B cell (primary cell): ENCODE results near the gene ARFGAP1.

Experiments
- CTCF ChIP-seq: fragments of 200-600 bp; IDR thresholded peaks from one replicate; pipeline ENCODE4 v1.8.0; 2022; ENCODE audit warnings: antibody characterized with exemption, mild to moderate bottlenecking
- EZH2 ChIP-seq: IDR thresholded peaks from 2 replicates; pipeline ENCODE4 v1.6.1; 2012; ENCODE audit warnings: borderline replicate concordance, low read depth, mild to moderate bottlenecking, moderate library complexity, low read length; ENCODE audit not compliant: insufficient read depth, poor library complexity, severe bottlenecking

GRCh38 chr20:63233924-63234323, 38.7 kb upstream of the ARFGAP1 start:
- TF ChIP-seq CTCF (no peak), EZH2 (no peak)
